Bronchial epithelial cell (primary cell): Measurements from ENCODE around the gene SCFD1. TPM values are rescaled to one million over a fixed set of nuclear protein-coding genes. Genes with fewer than 3 reads are reported as not detected.

ENCODE experiments used
- DNase-seq: peaks from one replicate; pipeline ENCODE4 v3.0.0-alpha.2; 2010; ENCODE audit warnings: low read depth
- FAIRE-seq: peaks from 2 replicates; lab custom pipeline; 2011; peaks lifted over from hg19 to GRCh38; lab: Jason Lieb, UNC
- H3K27me3 ChIP-seq: 2 replicates; pipeline ENCODE4 v1.5.1; 2011; ENCODE audit warnings: low read length; ENCODE audit not compliant: control insufficient read depth, insufficient read depth
- H3K36me3 ChIP-seq: 2 replicates; pipeline ENCODE4 v1.5.1; 2011; ENCODE audit warnings: low read length; ENCODE audit not compliant: control insufficient read depth, insufficient read depth
- H3K4me3 ChIP-seq: 2 replicates; pipeline ENCODE4 v1.5.1; 2011; ENCODE audit warnings: mild to moderate bottlenecking, low read depth, low read length, control low read depth
- total RNA-seq: library from RNA; depleted of rRNA; stranded (reverse); fragments of >200 nt; gene quantifications from 2 replicates; pipeline ENCODE4 v1.2.1, GENCODE V29; 2014
- TF ChIP-seq, protein P1 (sequence below): IDR thresholded peaks from 2 replicates; pipeline ENCODE4 v1.5.1; 2011; ENCODE audit warnings: mild to moderate bottlenecking, moderate library complexity, low read length, control low read depth, inconsistent platforms; ENCODE audit not compliant: insufficient read depth, severe bottlenecking

The SCFD1 gene
- total RNA-seq, 1 donor from 2014 or later = 101 TPM

DNA sequence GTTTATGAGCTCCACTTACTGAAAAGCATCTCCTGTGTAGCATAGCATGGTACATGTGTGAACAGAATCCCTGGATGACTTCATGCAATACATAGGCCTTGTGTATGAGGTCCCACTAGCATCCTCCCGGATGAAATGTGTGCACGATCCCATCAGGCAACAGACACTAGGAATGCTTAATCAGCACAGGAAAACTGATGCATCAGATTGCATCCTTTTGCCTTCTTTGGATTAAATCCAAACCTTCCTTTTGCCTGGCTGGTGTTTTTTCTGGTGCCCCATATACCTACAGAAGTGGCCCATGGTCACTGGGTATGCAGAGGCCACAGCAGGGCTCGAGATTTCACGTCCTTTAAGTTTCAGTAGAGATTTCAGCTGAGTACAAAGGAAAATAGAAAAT lies 131.3 kb downstream of the SCFD1 start:
- Histone ChIP-seq H3K36me3 (no peaks in the 10 kb centered on the region), H3K4me3 (no peak overlapping the region), H3K27me3 (no peaks in the 10 kb centered on the region)
- DNase-seq = no peak
- TF ChIP-seq, protein P1, sequence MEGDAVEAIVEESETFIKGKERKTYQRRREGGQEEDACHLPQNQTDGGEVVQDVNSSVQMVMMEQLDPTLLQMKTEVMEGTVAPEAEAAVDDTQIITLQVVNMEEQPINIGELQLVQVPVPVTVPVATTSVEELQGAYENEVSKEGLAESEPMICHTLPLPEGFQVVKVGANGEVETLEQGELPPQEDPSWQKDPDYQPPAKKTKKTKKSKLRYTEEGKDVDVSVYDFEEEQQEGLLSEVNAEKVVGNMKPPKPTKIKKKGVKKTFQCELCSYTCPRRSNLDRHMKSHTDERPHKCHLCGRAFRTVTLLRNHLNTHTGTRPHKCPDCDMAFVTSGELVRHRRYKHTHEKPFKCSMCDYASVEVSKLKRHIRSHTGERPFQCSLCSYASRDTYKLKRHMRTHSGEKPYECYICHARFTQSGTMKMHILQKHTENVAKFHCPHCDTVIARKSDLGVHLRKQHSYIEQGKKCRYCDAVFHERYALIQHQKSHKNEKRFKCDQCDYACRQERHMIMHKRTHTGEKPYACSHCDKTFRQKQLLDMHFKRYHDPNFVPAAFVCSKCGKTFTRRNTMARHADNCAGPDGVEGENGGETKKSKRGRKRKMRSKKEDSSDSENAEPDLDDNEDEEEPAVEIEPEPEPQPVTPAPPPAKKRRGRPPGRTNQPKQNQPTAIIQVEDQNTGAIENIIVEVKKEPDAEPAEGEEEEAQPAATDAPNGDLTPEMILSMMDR = no peak
- no peak for FAIRE-seq

DNA sequence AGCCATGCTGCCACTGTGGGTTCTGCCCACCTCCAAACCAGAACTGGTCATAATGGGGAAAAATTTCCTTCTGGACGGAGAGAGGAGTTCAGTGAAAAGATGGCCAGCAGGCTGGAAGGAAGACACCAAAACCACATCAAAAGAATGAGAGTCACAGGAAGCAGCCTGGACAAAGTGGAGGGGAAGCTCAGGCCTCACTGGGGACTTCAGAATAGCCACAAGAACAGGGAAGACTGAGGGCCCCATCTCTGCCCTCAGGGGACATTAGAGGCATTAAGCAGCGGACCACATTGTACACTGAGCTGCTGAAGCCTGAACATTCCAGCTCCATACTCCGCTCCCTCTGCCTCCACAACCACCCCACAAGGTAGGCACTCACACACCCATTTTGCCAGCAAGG lies 132.7 kb downstream of the SCFD1 start:
- DNase-seq (no peak), FAIRE-seq (peak; percentile 66)
- no peak overlapping the region for H3K4me3 ChIP-seq
- no peaks in the 10 kb centered on the region for H3K27me3 ChIP-seq
- TF ChIP-seq, protein P1 = no peak
- H3K36me3 ChIP-seq = no peaks in the 10 kb centered on the region

DNA sequence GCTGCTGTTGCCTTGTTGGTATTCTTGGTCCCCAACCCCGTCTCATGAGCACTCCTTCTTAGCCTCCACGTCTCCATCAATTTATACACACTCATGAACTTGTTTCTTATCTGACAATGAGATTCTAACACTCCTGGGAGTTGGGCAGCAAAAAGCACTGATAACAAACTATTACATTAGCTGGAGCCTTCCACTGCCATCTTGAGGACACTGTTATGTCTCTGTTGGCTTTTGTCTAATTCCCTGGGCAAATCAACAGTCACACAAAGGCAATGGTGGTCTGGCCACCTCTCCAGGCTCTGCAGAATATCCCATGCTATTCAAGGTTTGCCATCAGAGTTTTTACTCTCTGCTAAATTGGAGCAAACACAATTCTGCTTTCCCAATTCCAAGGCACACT lies 134.5 kb downstream of the SCFD1 start:
- FAIRE-seq (no peak), DNase-seq (no peak)
- H3K36me3 ChIP-seq = no peaks in the 10 kb centered on the region
- H3K4me3 ChIP-seq = no peak overlapping the region
- TF ChIP-seq, protein P1 = no peak
- no peaks in the 10 kb centered on the region for H3K27me3 ChIP-seq

DNA sequence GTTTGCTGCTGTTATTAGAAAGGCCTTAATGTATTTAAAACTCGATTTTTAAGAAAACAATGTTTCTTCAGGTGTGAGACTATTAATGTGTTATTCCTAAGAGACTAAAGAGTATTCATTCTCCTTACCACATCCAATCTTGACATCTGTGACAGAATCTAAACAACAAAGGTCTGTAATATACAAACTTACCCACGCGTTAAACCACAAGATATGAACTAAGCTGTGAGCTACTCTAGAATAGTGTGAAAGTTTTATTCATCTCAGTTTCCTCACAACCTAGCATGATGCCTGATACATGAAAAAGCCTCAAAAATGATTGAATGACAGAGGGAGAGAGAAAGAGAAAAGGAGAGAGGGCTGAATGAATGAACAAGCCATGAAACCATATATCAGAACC lies 135.0 kb downstream of the SCFD1 start:
- no peak for FAIRE-seq
- TF ChIP-seq, protein P1 = no peak
- H3K27me3 ChIP-seq = no peaks in the 10 kb centered on the region
- no peak for DNase-seq
- H3K4me3 ChIP-seq = no peak overlapping the region
- no peaks in the 10 kb centered on the region for H3K36me3 ChIP-seq

DNA sequence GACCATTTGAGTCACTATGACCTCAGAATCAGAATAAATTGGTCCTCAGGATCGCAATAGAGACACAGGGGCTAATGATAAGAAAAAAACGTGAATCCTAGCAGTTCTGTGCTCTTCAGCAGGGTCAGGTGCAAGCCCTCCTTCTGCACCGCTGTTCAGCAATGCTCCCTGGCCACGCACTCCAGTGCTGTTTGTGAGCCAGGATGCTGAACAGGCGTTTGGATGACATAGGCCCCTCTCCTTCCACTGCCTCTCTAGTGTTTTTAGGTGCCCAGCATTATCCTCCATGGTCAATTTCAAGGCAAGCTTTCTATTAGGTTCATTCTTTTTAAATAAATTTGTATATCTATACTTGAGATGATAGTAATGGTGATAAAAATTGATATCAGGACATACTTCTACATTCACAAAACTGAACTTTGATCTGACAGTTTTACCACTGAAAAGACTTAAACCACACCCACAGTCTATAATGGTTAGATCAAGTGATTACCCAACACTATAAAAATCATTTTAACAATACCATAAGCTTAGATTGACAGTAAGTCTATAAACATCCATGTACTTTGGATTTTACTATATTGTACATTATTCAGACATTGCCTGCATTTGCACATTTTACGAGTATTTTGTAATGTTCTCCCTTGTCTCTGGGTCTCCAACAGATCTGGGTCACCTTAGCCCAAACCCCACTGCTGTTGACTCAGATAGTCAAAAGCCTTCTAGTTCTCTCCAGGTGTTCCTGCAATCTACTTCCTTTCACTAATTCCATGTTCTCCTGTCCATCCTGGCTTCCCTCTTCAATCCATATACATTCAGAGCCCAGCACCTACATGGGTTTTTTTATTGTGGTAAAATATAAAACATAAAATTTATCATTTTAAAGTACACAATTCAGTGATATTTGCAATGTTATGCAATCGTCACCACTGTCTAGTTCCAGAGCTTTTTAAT lies 137.3 kb downstream of the SCFD1 start:
- TF ChIP-seq, protein P1 = no peak
- H3K36me3 ChIP-seq = no peaks in the 10 kb centered on the region
- H3K4me3 ChIP-seq = no peak overlapping the region
- no peaks in the 10 kb centered on the region for H3K27me3 ChIP-seq
- no peak for FAIRE-seq
- DNase-seq = no peak
